Fibroblast of pulmonary artery (primary cell): Measurements from ENCODE around the gene ACTA1.

Experiments
- DNase-seq: peaks from one replicate; pipeline ENCODE4 v3.0.0-alpha.2; 2010; ENCODE audit warnings: low read depth
- H3K4me3 ChIP-seq: replicated peaks from 2 replicates; pipeline ENCODE4 v1.5.1; 2011; ENCODE audit warnings: low read depth, mild to moderate bottlenecking, control low read depth, low read length, moderate library complexity
- TF ChIP-seq, protein P1 (sequence below): IDR thresholded peaks from 2 replicates; pipeline ENCODE4 v1.5.1; 2011; ENCODE audit warnings: mild to moderate bottlenecking, control low read depth, low read length, inconsistent platforms; ENCODE audit errors: missing control alignments

Gene ACTA1

DNA sequence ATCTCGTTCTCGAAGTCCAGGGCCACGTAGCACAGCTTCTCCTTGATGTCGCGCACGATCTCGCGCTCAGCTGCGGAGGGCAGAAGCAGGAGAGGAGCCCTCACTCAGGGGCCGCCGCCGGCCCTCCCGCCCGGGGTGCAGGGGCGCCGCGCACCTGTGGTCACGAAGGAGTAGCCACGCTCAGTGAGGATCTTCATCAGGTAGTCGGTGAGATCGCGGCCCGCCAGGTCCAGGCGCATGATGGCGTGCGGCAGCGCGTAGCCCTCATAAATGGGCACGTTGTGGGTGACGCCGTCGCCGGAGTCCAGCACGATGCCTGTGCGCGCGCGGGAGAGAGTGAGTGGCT is 1.8 kb downstream of the ACTA1 start:
- no peak for DNase-seq
- TF ChIP-seq, protein P1, sequence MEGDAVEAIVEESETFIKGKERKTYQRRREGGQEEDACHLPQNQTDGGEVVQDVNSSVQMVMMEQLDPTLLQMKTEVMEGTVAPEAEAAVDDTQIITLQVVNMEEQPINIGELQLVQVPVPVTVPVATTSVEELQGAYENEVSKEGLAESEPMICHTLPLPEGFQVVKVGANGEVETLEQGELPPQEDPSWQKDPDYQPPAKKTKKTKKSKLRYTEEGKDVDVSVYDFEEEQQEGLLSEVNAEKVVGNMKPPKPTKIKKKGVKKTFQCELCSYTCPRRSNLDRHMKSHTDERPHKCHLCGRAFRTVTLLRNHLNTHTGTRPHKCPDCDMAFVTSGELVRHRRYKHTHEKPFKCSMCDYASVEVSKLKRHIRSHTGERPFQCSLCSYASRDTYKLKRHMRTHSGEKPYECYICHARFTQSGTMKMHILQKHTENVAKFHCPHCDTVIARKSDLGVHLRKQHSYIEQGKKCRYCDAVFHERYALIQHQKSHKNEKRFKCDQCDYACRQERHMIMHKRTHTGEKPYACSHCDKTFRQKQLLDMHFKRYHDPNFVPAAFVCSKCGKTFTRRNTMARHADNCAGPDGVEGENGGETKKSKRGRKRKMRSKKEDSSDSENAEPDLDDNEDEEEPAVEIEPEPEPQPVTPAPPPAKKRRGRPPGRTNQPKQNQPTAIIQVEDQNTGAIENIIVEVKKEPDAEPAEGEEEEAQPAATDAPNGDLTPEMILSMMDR, result no peak
- H3K4me3 ChIP-seq, result no peak overlapping the region

DNA sequence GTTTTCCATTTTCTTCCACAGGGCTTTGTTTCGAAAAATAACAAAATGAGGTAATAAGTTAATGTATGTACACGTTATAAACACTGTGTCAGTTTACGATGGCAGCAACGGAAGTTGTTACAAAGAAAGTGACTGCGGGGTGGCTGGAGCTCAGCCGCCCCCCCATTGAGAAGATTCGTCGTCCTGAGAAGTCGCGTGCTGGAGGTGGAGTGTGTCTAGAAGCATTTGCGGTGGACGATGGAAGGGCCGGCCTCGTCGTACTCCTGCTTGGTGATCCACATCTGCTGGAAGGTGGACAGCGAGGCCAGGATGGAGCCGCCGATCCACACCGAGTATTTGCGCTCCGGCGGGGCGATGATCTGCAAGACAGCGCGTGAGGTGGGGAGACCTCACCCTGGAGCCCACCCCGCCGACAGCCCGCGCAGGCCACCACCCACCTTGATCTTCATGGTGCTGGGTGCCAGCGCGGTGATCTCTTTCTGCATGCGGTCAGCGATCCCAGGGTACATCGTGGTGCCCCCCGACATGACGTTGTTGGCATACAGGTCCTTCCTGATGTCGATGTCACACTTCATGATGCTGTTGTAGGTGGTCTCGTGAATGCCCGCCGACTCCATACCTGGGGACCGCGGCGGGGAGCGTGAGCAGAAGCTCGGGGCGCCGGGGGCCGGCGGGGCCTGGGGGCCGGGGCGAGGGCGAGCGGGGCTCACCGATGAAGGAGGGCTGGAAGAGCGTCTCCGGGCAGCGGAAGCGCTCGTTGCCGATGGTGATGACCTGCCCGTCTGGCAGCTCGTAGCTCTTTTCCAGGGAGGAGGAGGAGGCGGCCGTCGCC is 2.4 kb downstream of the ACTA1 start:
- DNase-seq, result no peak
- no peak overlapping the region for H3K4me3 ChIP-seq
- TF ChIP-seq, protein P1, result no peak

DNA sequence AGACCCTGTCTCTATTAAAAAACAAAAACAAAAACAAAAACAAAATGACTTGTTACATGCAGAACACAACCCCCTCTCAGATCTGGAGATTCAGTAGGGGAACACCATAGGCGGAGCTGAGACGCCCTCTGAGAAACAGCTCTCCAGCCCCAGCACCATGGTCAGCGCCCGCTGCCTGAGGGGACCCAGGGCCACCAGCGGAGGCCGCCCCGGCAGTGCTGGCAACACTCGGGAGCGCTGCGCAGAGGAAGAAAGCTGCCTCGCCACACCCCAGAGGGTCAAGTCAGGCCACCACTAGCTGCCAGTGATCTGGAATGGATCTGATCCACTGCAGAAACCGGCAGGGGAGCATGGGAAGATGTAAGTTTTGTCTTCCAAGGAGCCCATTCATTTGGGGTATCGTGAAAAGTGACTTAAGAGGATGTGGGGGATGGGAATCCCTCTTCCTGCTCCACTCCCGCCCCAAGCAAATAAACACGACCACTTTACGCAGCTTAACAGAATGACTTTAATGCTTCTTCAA is 3.1 kb downstream of the ACTA1 start:
- no peak overlapping the region for H3K4me3 ChIP-seq
- peak; percentile 57 for DNase-seq
- TF ChIP-seq, protein P1, result no peak

DNA sequence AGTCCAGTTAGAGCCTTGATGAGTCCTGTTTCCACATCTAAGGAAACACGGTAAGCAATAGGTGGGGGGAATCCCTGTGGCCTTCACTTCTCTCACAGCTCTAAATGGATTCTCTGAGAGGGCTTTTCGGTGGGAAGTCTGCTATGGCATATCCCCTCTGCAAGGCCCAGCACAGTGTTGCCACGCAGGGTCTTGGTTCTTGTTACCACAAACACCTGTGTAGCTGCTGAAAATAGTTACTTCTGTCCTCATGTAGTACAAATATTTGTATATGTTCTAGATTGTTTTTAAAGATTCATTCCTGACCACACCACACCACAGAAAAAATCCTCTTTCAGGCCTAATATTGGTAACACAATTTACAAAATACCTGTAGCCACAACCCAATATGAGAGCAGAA is 5.6 kb downstream of the ACTA1 start:
- DNase-seq, result no peak
- TF ChIP-seq, protein P1, result no peak
- no peak overlapping the region for H3K4me3 ChIP-seq

DNA sequence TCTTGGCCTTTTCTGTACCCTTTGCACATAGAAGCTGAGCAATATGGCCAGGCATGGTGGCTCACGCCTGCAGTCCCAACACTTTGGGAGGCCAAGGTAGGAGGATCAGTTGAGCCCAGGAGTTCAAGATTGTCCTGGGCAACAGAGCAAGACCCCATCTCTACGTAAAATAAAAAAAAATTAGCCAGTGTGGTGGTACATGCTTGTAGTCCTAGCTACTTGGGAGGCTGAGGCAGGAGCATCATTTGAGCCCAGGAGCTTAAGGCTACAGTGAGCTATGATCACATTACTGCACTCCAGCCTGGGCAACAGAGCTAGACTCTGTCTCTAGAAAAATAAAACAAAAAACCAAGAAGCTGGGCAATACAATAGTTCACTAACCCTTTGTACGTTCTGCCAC is 6.3 kb downstream of the ACTA1 start:
- no peak for DNase-seq
- TF ChIP-seq, protein P1, result no peak
- H3K4me3 ChIP-seq, result no peak overlapping the region

DNA sequence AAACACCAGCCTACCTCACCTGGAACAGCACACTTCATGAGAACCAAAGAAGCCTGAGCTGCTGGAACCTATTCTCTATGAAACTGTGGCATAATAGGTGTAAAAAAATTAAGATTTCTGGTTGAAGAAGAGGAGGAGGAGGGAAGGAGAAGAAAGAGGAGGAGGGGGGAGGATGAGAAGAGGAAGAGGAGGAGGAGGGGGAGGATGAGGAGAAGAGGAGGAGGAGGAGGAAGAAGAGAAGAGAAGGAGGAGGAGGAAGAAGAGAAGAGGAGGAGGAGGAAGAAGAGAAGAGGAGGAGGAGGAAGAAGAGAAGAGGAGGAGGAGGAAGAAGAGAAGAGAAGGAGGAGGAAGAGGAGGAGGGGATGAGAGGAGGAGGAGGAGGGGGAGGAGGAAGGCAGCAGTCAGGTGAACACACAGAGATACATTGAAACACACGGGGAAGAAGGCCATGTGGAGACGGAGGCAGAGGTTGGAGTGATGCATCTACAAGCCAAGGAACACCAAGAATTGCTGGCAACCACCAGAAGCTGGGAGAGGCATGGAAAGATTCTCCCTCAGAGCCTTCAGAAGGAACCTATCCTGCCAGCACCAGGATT is 8.2 kb downstream of the ACTA1 start:
- TF ChIP-seq, protein P1, result no peak
- no peak for DNase-seq
- H3K4me3 ChIP-seq, result no peak overlapping the region
